ENCODE data around the gene COA4.

- TF ChIP-seq, protein P1, sequence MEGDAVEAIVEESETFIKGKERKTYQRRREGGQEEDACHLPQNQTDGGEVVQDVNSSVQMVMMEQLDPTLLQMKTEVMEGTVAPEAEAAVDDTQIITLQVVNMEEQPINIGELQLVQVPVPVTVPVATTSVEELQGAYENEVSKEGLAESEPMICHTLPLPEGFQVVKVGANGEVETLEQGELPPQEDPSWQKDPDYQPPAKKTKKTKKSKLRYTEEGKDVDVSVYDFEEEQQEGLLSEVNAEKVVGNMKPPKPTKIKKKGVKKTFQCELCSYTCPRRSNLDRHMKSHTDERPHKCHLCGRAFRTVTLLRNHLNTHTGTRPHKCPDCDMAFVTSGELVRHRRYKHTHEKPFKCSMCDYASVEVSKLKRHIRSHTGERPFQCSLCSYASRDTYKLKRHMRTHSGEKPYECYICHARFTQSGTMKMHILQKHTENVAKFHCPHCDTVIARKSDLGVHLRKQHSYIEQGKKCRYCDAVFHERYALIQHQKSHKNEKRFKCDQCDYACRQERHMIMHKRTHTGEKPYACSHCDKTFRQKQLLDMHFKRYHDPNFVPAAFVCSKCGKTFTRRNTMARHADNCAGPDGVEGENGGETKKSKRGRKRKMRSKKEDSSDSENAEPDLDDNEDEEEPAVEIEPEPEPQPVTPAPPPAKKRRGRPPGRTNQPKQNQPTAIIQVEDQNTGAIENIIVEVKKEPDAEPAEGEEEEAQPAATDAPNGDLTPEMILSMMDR (IDR thresholded peaks at IDR 0.05; ENCODE audit: insufficient read depth, low read length, poor library complexity, severe bottlenecking) = no peak
- TF ChIP-seq EZH2phosphoT487 (conservative IDR thresholded peaks at IDR 0.05; ENCODE audit: low read length) = no peak
These were observed 44.5 kb upstream of the COA4 start for GRCh38 chr11:73921180-73921579.

All from SU-DHL-6 (cell line).